ENCODE measurements around the gene ZNF697. TPM values are rescaled to one million over a fixed set of nuclear protein-coding genes. Genes with fewer than 3 reads are reported as not detected.
"Not testable (repeated sequence)": the region's sequence is repeated elsewhere in the genome, so short reads cannot be mapped to it uniquely, and the experiment has no call there.

The ZNF697 gene
- total RNA-seq, 1 experiment from 2014 or later: 2.3 TPM

DNA sequence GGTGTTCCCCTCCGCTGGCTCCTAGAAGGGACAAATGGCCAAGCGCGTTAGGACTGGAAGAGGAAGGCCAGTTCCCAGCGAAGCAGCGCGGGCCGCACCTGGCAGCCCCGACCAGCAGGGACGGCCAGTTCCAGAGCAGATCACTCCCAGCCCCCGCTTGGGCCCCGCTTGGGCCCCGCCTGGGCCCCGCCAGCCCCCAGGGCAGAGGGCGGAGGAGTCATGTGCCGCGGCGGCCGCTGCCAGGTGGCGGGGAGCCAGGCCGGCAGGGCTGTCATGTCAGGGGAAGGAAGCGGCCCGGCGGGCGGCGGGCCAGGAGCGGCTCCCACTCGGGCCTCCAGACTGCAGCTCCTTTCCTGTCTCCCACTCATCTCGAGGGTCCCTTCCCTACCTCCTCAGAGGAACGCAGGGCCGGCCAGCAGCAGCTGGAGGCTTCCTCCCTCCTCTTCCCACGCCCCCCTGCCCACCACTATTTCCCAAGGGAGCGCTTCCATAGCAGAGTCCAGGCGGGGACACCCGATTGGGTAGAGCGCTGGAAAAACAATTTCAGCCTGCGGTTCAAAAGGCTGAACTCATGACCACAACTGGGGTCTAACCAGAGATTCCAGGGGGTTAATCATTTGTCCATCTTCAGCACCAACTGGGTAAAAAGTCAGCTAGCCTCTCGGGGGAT, 16.5 kb downstream of the ZNF697 start:
- peak; percentile 80 for DNase-seq (ENCODE audit: low read depth)

DNA sequence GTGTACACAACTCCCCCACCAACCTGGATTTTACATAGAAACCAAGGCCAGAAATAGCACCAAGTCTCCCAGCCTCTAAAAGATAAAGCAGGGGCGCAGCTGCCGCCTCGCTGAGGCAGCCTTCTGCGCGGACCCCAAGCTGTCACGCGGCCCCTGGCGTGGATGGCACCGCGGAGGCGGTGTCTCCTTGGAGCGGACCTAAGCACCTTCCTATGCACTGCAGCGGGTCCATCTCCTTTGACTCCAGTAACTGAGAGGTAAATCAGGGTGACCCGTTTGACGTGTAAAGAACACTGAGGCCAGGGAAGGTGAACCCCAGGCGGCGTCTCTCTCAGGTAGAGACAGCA, 17.0 kb downstream of the ZNF697 start:
- DNase-seq (ENCODE audit: low read depth): no peak

DNA sequence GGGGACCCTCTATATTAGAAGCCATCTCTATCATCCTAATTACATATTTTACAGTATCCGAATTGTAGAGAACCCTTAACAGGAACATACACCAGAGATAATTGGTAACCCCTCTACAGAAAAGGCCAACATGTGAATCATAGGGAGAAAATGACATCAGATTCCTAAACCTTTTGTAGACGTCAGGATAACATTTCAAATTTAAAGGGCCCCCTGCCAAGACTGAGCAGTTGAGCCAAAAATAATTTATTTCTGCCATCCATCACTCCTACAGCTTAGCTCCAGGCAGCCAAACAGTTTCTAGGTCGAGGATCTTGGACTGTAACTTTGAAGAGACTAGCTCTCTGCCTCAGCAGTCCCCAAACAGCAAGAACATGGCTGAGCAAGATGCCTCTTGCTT, 21.2 kb downstream of the ZNF697 start:
- peak; percentile 2 for DNase-seq (ENCODE audit: low read depth)

DNA sequence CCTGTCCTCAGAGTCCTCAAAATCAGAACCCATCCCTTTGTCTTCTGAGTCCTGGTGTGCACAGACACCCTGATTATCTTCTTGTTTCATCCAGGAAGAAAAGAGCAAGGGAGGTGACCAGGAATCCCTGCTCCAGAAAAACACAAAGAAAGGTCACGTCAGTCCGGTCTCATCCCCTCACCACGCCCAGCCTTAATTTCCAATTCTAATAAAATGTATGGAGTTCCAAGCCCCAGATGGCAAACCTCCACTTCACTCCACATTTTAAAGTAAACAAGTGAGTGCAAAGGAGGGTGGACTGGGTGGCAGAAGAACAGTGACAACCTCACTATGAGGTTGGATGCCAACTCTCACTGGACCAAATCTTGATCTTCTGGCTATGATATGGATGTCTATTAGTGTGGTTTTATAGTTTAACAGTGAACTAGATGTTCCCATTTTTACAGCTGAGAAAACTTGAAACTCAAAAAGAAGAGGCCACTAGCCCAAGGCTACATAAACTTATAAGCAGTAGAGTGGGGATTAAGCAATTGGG, 22.0 kb downstream of the ZNF697 start:
- DNase-seq (ENCODE audit: low read depth): no peak

DNA sequence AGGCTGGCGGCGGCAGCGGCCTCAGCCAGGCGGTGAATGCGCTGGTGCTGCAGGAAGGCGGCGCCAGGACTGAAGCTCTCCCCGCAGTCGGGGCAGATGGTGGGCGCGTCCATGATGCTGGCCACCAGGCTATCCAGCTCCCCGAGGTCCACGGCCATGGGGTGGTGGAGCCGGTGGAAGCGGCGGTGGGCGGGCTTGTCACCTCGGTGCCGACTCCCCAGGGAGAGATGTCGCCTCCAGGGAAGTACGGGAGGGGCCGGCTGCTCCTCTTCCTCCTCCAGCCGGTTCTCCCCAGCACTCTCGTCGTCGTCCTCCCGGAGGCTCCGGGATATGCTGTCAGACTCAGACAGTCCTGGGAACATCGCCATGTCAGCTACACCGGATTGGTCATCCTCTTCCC, 24.4 kb downstream of the ZNF697 start:
- DNase-seq (ENCODE audit: low read depth): no peak

DNA sequence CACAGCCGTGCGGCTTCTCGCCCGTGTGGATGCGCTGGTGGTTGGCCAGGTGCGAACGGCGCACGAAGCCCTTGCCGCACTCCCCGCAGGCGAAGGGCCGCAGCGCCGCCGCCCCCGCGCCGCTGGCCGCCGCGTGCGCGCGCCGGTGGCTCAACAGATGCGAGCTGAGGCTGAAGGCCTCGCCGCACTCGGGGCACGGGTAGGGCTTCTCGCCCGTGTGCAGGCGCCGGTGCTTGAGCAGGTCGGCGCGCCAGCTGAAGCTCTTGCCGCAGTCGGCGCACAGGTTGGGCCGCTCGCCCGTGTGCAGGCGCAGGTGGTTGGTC, 24.9 kb downstream of the ZNF697 start:
- DNase-seq (ENCODE audit: low read depth): no peak

DNA sequence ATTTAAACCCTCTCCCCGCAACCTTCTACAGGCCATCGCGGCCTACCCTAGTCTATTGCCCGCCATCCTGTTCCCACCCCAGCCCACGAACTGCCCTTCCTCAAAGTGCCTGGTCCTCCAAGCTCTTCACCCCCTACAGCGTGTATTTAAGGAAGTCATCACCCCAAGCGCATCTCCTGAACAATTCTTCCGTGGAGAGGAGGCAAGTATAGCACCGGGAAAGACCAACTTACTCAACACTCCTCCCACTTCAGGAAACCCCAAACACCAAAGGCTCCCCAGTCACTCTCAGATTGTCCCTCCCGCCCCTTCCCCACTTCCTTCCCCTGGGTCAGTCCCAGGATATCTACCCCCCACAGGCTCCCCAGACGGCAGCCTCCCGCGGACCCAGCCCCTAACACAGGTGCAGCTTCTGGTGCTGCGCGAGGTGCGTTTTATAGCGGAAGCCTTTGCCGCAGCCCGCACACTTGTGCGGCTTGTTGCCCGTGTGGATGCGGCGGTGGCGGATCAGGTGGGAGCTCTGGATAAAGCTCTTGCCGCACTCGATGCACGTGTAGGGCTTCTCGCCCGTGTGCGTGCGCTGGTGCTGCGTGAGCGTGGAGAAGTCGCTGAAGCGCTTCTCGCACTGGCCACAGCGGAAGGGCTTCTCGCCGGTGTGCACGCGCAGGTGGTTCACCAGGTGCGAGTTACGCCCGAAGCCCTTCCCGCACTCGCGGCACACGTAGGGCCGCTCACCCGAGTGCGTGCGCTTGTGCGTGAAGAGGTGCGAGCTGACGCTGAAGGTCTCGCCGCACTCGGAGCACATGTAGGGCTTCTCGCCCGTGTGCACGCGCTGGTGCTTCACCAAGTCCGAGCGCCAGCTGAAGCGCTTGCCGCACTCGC, 25.5 kb downstream of the ZNF697 start:
- DNase-seq (ENCODE audit: low read depth): no peak

DNA sequence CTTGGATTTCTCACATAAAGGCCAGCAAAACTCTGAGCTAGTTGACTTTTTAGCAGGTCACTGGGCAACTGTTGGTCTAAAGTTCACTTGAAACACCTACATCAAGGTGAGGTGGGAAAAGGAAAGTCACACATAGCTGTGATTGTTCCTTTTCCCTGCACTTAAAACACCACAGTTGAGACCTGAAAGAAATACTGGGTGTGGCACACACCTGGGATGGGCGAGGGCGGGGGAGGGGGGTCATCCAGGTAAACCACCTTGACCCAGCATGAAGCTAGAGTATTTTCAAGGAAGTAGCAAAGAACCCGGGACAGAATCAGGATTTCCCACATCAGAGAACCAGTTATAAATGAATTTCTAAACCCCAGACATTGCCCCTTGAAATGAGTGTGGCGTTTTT, 26.4 kb downstream of the ZNF697 start:
- DNase-seq (ENCODE audit: low read depth): no peak

DNA sequence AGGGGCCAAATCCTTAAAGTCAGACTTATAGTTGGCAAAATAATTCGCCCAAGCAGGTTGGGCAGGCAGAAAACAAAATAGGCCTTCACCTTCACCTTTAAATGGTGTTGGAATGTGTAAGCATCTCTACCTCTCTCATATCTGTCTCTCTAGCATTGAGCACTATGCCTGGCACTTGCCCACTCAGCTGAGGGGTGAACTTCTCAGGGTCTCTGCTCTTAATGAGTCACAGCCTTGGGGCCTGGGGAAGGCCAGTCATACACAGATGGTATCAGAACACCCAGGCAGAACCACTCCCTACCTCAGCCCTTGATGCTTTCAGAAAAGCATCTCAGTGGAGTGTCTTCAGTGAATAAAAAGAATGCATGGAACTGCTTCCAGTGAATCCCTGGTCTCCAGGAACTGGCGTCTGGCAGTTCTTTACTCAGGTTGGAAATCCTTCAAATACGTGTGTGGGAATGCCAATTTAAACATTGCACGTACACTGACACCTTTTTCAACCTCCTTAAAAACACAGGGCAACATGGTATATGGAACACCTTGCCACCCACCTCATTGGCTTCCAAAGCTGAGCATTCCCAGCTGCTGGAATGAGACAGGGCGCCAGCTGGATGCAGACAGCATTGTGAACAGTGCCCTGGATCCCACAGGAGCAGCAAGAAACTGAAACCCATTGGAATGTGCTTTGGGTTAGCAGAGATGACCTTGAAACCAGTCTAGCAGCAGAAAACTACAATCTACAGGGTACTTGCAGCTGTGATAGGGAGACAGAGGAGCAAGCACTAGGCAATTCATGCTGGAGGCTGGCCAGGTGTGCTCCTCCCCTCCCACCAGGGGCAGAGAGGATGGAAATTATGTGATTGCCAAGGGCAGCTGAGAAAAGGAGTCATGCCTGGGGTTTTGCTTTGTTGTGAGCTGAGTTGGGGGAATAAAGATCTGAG, 30.0 kb downstream of the ZNF697 start:
- DNase-seq (ENCODE audit: low read depth): peak; percentile 58

DNA sequence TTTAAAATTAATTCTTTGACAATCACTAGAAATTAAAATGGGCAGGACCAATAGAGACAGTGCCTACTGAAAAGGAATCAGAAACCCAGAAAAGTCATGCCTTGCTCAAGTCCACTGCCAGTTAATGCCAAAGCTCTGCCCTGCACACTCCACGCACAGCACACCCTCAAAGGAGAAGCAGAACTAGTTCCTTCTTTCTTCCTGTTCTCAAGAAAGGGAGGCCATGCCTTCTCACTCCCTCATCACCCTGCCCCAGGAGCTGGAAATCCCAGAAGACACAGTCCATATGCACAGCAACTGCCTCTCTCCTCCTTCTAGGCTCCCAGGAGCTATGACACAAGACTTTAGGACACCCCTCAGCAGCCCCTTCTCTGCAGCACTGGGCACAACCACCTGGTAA, 31.3 kb downstream of the ZNF697 start:
- DNase-seq (ENCODE audit: low read depth): not testable (repeated sequence)

DNA sequence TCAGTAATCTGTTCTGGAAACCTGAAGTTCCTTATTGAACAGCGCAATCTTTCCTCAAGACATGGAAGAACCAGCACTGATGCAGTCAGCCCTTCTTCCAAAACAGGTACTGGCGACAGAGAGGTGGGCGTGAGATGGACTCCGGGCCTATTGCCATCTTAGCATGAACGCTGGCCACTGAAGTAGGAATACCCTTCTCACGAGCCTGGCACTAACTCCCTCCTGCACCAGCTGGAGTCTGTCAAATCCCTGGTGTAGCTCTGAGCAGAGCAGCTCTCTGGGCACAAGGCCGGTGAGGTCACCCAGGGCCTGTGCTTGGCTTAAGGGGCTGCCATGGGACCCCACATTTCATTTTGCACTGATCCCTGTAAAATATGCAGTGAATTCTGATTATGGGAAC, 33.0 kb downstream of the ZNF697 start:
- DNase-seq (ENCODE audit: low read depth): not testable (repeated sequence)

DNA sequence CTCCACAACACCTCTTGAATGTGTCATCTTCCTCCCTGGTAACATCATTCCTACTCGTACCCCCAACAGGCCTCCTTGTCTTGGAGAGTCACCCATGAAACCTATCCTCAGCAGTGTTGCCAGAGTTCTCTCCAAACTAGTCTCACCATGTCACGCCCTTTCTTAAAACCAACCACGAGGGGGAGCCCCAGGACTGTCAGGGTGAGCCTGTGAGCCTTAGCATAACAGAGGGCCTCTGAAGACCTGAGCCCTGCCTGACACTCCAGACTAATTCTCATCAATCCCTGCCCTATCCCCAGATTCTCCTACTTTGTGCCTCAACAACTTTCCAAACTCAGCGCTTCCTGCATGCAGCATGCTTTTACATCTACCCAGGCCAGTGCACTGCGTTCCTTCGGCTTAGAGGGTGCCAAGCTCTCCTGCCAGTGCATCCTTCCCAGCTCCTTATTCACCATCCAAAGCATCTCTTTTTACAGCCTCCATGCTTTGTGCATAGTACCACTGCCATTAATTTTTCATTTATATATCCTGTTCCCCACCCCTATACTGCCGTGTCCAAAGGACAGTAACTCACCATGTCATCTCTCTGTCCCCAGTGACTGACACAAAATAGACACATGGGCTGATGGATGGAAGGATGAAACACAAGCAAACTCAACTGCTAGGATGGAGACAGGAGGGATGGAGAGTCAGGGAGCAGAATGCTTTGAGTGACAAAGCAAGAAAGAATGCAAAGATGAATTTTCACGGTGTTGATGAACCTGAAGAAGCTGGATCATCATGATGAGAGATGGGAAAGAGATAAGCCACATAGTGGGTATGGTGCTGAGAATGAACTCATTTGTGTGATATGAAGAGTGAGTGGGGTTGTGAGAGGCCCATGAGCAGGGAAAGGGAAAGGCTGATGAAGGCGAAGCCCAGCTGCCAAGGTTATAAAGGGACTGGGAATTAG, 34.0 kb downstream of the ZNF697 start:
- peak; percentile 77 for DNase-seq (ENCODE audit: low read depth)

DNA sequence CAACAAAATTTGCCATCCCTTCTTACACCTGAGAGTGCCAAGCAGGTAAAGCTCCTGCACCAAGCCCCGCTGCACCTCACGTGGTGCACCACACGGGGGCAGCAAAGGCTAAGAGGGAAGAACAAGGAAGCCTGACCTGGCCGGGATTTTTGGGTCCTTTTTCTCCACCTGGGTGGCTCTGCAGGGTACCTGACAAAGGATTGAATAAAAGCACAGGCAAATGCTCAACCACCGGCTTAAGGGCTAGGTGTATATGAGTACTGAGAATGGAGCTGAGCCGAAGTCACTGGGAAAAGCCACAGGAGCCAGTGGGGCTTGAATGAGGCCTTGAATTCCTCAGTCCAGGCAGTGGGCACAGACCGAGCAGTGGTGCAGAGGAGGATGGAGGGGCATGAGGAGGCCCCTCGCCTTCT, 36.4 kb downstream of the ZNF697 start:
- peak; percentile 15 for DNase-seq (ENCODE audit: low read depth)

DNA sequence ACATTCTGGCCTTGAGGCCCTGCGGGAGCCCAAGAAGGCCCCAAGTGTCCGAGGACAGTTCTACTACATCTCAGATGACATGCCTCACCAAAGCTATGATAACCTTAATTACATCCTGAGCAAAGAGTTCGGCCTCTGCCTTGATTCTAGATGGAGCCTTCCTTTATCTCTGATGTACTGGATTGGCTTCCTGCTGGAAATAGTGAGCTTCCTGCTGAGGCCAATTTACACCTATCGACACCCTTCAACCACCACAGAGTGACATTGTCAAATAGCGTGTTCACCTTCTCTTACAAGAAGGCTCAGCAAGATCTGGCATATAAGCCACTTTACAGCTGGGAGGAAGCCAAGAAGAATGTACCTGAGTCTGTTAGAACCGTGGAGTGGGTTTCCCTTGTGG, 39.2 kb downstream of the ZNF697 start:
- DNase-seq (ENCODE audit: low read depth): not testable (repeated sequence)

DNA sequence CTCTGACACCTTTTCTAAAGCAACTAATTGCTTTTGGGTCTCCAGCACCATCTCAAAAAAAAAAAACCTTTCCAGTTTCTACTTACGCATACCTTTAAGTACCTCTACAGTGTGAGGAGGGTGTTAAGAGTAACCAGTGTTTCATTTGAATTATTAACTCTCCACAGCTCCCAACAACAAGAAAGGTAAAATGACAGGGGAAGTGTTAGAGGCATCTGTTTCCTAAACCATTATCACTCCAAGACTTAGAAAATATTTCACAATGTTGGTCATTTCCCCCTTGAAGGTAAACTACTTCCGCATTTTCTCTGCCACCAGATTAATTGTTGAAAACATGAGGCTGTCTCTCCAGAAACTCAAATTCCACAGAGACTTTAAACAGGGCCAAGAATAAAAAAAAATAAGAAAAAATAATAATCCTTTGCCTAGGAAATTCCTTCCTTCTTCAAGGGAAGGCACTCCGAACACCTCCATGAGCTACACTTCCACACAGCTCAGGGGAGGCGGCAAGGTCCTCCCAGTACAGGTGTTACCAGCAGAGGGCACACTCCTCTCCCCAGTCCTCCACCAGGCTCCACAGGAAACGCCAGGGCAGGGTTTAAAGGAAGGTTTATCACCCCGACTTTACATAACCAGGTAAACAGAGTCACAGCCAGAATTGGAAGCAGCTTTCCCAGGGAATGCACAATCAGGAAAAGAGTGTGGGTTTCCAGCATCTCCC, 40.8 kb downstream of the ZNF697 start:
- DNase-seq (ENCODE audit: low read depth): not testable (repeated sequence)

DNA sequence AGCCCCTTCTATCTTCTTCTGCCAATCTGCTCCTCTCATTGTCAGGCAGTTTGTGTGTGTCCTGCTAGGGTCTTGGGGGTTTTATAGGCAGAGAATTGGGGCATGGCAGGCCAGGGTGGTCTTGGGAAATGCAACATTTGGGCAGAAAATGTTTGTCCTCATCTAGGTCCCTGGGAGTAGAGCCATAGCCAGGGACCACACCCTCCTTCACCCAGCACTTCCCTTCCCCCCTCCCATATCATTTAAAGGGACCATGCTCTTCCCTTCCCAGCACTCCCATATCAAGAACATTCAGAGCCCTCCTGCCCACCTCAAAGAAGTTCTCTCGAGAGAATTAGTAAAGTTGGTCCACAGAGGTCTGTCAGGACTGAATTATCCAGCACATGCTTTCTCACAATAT, 41.7 kb downstream of the ZNF697 start:
- DNase-seq (ENCODE audit: low read depth): no peak

DNA sequence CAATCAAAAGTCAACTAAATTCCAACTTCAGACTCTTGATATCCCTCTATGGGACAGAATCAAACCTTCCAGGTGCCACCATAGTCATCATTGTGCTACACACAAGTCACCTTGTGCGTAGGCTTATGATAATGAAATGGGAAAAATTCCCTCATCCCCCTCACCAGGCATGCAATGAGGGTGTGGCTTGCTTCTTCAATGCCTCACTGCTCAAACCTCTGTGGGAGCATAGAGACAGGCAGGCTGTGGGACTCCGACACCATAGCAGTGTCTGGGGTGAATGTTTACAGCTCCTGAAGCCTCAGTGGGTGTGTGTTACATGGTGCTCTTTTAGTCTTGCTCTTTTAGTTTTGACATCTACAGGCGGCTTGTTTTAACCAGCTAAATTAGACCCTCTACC, 42.4 kb downstream of the ZNF697 start:
- DNase-seq (ENCODE audit: low read depth): no peak

DNA sequence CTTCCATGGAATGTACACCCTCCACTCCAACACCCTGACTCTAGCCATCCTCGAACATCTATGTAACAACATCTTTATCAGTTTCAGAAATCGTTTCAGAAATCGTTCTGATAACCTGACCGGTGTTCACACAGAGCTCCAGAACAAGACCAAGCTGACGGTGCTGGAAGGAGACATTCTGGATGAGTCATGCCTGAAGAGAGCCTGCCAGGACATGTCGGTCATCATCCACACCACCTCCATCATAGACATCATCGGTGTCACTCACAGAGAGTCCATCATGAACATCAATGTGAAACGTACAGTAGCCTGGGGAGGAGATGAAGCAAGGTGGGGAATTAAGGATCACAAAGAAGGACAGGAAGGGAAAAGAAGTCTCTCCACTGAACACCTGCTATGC, 43.0 kb downstream of the ZNF697 start:
- not testable (repeated sequence) for DNase-seq (ENCODE audit: low read depth)

DNA sequence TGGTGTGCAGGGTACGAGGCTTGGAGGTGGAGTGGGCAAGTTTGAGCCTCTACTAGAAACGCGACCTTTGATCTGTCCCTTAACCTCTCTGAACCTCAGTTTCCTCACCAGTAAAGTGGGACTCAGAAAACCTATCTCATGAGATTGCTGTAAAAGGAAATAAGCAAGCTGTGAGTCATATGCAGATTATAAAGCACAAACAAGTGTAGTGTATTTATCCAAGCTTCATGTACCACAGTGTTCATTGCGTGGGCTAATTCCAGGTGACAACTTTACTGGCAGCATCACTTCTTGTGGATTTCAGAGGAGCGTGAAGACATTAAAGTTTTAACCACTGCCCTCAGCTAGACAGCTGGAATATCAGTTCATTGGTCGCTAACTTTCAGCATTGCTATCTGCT, 44.4 kb downstream of the ZNF697 start:
- DNase-seq (ENCODE audit: low read depth): peak; percentile 12

DNA sequence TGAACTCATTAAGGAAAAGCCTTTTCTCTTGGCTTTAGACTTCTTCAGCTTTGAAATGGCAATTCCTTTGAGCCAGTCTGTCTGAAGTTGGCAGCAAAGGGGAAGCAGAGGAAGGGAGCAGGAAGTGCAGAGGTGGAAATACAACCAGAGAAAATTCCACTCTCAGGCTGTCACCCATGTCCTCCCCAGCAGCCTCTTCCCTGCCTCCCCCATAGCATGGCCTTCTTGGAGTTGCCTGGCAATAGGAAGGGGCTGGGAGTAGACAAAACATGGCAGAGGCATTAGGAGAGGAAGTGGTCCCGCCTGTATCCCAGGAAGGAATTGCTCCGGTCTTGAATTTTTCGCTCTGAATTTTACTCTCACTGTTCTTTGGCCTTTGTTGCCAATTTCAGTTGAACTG, 44.8 kb downstream of the ZNF697 start:
- not testable (repeated sequence) for DNase-seq (ENCODE audit: low read depth)

Measured in LHCN-M2 (cell line).